T1000 (cell line): ENCODE data around the gene RPP38.

Source experiments
- DNase-seq: peaks from one replicate; lab custom pipeline; 2025; ENCODE audit warnings: mixed read lengths; lab: John Stamatoyannopoulos, UW

RPP38 gene

GRCh38 chr10:15152556-15152955 lies 55.4 kb downstream of the RPP38 start:
- DNase-seq, result no peak
